Transverse colon (tissue), 4 donors: Measurements from ENCODE around the gene PADI2.

Experiments used
- EP300 ChIP-seq: sonication (generic); formaldehyde crosslinking; IDR thresholded peaks from one replicate; pipeline ENCODE4 v1.6.1; 2017; ENCODE audit warnings: antibody characterized with exemption, low read depth
- POLR2A ChIP-seq: fragments of 450-650 bp; IDR thresholded peaks from one replicate; pipeline ENCODE4 v1.6.1; 2016; ENCODE audit warnings: antibody characterized with exemption, mild to moderate bottlenecking, moderate library complexity
- POLR2AphosphoS5 ChIP-seq, 3 donors: sonication (generic); formaldehyde crosslinking; IDR thresholded peaks; one replicate each; pipeline ENCODE4 v1.6.1; 2016; ENCODE audit warnings: antibody characterized with exemption in 3 of 3
- TF ChIP-seq, protein P1 (sequence below), 5 experiments: fragments of 200-600 bp in 3 of 5; fragments of 450-650 bp in 2 of 5; sonication (generic) in 3 of 5; IDR thresholded peaks; 1 replicate in 2 of 5; 2 replicates in 3 of 5; pipeline ENCODE4 v1.5.1; 2016 to 2017; ENCODE audit warnings: antibody characterized with exemption in 5 of 5, inconsistent platforms in 3 of 5, mild to moderate bottlenecking in 2 of 5, moderate library complexity in 1 of 5

- TF ChIP-seq POLR2AphosphoS5 (IDR thresholded peaks at IDR 0.05) (no peak), POLR2A (no peak), EP300 (no peak)
- TF ChIP-seq, protein P1, sequence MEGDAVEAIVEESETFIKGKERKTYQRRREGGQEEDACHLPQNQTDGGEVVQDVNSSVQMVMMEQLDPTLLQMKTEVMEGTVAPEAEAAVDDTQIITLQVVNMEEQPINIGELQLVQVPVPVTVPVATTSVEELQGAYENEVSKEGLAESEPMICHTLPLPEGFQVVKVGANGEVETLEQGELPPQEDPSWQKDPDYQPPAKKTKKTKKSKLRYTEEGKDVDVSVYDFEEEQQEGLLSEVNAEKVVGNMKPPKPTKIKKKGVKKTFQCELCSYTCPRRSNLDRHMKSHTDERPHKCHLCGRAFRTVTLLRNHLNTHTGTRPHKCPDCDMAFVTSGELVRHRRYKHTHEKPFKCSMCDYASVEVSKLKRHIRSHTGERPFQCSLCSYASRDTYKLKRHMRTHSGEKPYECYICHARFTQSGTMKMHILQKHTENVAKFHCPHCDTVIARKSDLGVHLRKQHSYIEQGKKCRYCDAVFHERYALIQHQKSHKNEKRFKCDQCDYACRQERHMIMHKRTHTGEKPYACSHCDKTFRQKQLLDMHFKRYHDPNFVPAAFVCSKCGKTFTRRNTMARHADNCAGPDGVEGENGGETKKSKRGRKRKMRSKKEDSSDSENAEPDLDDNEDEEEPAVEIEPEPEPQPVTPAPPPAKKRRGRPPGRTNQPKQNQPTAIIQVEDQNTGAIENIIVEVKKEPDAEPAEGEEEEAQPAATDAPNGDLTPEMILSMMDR (IDR thresholded peaks at IDR 0.05), result peak; percentile 8 to 44 (median 22)
Observed at GRCh38 chr1:17075470-17076255, 43.6 kb downstream of the PADI2 start.
